ENCODE results near the gene RPUSD3. TPM values are rescaled to one million over a fixed set of nuclear protein-coding genes. Genes with fewer than 3 reads are reported as not detected.

RPUSD3 gene
- total and polyA plus RNA-seq, 7 donors = 39.7 to 64.2 (median 49.4) TPM

DNA sequence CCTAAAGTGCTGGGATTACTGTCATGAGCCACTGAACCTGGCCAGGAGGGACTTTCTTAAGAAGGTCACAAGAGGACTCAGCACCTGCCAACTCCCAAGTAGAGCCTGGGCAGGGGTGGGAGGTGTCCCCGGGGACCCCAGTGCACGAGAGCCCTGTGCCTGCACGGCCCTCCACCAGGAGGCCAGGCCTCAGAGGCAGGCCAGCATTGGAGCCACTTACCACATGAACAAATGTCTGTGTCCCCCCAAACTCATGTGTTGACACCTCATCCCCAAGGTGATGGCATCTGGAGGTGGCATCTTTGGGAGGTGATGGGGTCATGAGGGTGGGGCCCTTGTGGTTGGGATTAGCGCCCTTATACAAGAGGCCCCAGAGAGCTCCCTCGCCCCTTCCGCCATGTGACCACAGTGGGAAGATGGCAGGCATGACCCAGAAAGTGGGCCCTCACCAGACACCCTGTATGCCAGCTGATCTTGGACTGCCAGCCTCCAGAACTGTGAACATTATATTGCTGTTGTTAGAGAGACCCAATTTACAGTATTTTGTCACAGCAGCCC lies 3.2 kb upstream of the RPUSD3 start:
- 87 to 95% (median 88%) methylated on average over 6 of the region's 6 CpGs for WGBS, 3 donors
- intact Hi-C loops (cut with DNase I) = no loop called here
- no peak for DNase-seq
- Histone ChIP-seq H3K27ac (no peak overlapping the region), H3K27me3 (ENCODE audit: insufficient read depth in 3 of 3, low read length in 2 of 3) (no peaks in the 10 kb centered on the region), H3K9me3 (no peaks in the 10 kb centered on the region), H3K4me3 (no peak overlapping the region), H3K4me1 (peaks cover 9% of the 10 kb centered on the region), H3K36me3 (ENCODE audit: insufficient read depth in 1 of 2, low read depth in 1 of 2) (peaks cover 0 to 2% of the 10 kb centered on the region in 2 donors)
- ATAC-seq = no peak
- TF ChIP-seq CTCF (IDR thresholded peaks at IDR 0.05) = no peak

DNA sequence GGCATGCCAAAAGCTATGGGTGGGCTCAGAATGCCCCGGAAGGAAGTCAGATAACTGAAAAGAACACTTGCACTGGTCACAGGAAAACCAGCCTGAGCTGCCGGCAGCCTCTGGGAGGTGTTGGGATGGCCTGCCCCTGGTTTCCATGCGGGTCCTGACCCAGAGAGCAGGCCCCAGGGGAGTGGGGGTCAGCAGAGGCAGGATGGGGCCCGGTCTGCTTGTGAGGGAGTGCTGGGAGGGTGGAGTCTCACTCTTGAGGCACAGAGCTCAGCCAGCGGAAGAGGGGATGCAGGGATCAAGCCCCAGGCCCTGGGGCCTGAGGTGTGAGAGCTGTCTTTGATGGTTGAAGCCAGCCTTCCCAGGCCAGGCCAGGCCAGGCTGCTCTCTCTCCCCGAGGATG lies 2.4 kb upstream of the RPUSD3 start:
- WGBS, 3 donors = 64 to 70% (median 65%) methylated on average over 6 of the region's 6 CpGs
- Histone ChIP-seq H3K27ac (no peak overlapping the region), H3K27me3 (ENCODE audit: insufficient read depth in 3 of 3, low read length in 2 of 3) (no peaks in the 10 kb centered on the region), H3K36me3 (ENCODE audit: insufficient read depth in 1 of 2, low read depth in 1 of 2) (peaks cover 0 to 10% of the 10 kb centered on the region in 2 donors), H3K4me3 (no peak overlapping the region), H3K4me1 (peaks cover 9% of the 10 kb centered on the region), H3K9me3 (no peaks in the 10 kb centered on the region)
- no peak for TF ChIP-seq CTCF (IDR thresholded peaks at IDR 0.05)
- no peak for DNase-seq
- intact Hi-C loops (cut with DNase I) = no loop called here
- ATAC-seq = no peak

DNA sequence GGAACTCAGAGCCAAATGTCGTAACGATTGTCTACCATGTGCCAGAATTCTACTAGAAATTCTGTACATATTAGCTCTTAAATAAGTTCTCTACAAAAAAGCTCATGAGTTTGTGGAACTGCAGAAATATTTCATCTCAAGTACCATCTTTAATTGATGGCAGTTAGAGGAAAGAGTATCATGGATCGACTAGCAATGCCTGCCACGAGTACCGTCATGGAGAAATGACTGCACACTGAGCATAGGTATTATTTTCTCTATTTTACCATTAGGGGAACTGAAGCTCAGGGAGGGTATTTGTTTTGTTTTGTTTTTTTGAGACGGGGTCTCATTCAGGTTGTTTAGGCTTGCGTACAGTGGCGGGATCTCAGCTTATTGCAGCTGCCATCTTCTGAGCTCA lies 2.8 kb downstream of the RPUSD3 start:
- ATAC-seq = no peak
- no peak for DNase-seq
- WGBS, 3 donors = 78 to 80% (median 79%) methylated on average over 8 of the region's 8 CpGs
- peaks cover 0 to 59% of the 10 kb centered on the region in 2 donors for H3K36me3 ChIP-seq (ENCODE audit: insufficient read depth in 1 of 2, low read depth in 1 of 2)
- no peak for TF ChIP-seq CTCF (IDR thresholded peaks at IDR 0.05)
- no peaks in the 10 kb centered on the region for H3K9me3 ChIP-seq
- no peak overlapping the region for H3K4me3 ChIP-seq
- intact Hi-C loops (cut with DNase I) = no loop called here
- no peaks in the 10 kb centered on the region for H3K27me3 ChIP-seq (ENCODE audit: insufficient read depth in 3 of 3, low read length in 2 of 3)
- H3K27ac ChIP-seq = no peak overlapping the region
- H3K4me1 ChIP-seq = peaks cover 9% of the 10 kb centered on the region

- no peaks in the 10 kb centered on the region for H3K27me3 ChIP-seq (ENCODE audit: insufficient read depth in 3 of 3, low read length in 2 of 3)
- peaks cover 9% of the 10 kb centered on the region for H3K4me1 ChIP-seq
- H3K4me3 ChIP-seq = no peak overlapping the region
- no peak overlapping the region for H3K27ac ChIP-seq
- WGBS, 3 donors = 72 to 83% (median 75%) methylated on average over 4 of the region's 4 CpGs
- intact Hi-C loops (cut with DNase I) = no loop called here
- TF ChIP-seq CTCF (IDR thresholded peaks at IDR 0.05) = no peak
- no peak for ATAC-seq
- H3K9me3 ChIP-seq = no peaks in the 10 kb centered on the region
- peaks cover 4 to 79% of the 10 kb centered on the region in 2 donors for H3K36me3 ChIP-seq (ENCODE audit: insufficient read depth in 1 of 2, low read depth in 1 of 2)
- DNase-seq = no peak
These were observed 5.0 kb downstream of the RPUSD3 start for GRCh38 chr3:9838856-9839255.
